Measurements from ENCODE around the gene ANKRD29.

ANKRD29 gene, protein sequence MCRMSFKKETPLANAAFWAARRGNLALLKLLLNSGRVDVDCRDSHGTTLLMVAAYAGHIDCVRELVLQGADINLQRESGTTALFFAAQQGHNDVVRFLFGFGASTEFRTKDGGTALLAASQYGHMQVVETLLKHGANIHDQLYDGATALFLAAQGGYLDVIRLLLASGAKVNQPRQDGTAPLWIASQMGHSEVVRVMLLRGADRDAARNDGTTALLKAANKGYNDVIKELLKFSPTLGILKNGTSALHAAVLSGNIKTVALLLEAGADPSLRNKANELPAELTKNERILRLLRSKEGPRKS

DNA sequence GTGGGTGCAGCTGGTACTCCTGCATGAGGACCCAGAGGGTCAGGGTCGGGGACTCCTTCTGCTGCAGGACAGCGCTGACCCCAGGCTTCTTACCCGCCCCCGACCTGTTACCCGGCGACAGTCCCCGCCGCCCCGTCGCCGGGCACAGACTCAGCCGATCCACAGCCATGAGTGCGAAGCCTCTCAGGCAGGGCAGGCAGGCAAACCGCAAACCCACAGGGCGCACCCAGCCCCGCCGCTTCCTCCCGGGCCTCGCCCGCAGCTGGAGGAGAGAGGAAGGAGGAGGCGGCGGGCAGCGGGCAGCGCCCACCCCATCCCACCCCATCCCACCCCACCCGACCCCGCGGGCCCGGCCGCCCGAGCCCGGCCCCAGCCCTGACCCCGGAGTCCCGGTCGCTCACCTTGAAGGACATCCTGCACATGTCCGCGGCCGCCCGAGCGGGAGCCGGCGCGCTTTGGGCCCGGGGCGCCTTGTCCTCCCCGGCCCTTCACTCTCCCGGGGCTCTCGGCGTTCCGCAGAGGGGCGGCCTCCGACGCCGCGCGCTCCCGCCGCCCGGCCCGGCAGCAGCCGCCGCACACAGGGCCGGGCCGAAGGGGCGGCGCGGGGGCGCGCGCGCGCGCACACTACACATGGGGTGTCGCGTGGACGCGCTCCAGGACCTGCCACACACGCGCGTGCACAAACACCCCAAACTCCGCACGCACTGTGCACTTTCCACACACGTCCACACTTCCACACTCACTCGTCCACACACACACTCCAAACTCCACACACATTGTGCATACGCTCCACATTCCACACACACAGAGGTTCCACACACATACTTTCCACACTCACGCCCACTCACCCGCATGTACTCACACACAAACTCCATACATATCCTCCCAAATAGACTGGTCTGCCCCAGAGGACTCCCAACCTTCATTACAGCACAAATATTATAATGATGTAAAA lies at the start of gene ANKRD29:
TSS of gene ANKRD29 (minus strand) at position 603 of the 955 bp plus-strand sequence. CDS start at position 422, 181 bp downstream.
- DNase-seq = peak; percentile 44

- no peak for DNase-seq
These were observed 49.7 kb upstream of the ANKRD29 start for GRCh38 chr18:23712445-23712844.

- no peak for DNase-seq
These were observed 48.7 kb upstream of the ANKRD29 start for GRCh38 chr18:23711426-23711825.

GRCh38 chr18:23710946-23711345 lies 48.2 kb upstream of the ANKRD29 start:
- DNase-seq = no peak

GRCh38 chr18:23710068-23710527 lies 47.4 kb upstream of the ANKRD29 start:
- DNase-seq = no peak

DNA sequence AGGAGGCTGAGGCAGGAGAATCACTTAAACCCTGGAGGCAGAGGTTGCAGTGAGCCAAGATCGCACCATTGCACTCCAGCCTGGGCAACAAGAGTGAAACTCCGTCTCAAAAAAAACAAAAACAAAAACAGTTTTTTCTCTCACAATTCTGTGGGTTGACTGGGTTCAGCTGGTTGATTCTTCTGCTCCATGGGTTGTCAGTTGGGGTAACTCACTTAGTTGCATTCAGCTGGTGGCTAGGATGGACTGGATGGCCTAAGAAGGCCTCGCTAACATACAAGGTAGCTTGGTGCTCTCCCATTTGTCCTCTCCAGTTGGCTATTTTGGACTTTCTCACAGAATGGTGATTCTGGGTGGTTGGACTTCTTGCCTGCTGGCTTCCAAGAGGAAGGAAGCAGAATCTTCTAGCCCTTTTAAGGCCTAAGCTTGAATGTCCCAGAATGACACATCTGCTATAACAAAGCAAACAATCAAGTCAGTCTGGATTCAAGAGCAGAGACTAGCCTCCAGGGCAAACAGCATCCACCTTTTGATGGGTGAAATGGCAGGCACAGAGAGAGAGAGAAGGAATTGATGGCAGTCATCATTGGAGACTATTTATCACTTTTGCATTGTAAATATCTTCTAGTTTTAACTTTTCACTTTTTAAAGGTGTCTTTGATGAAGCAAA lies 44.4 kb upstream of the ANKRD29 start:
- no peak for DNase-seq

- no peak for DNase-seq
These were observed 42.1 kb upstream of the ANKRD29 start for GRCh38 chr18:23704806-23705205.

GRCh38 chr18:23703987-23704384 lies 41.3 kb upstream of the ANKRD29 start:
- no peak for DNase-seq

DNA sequence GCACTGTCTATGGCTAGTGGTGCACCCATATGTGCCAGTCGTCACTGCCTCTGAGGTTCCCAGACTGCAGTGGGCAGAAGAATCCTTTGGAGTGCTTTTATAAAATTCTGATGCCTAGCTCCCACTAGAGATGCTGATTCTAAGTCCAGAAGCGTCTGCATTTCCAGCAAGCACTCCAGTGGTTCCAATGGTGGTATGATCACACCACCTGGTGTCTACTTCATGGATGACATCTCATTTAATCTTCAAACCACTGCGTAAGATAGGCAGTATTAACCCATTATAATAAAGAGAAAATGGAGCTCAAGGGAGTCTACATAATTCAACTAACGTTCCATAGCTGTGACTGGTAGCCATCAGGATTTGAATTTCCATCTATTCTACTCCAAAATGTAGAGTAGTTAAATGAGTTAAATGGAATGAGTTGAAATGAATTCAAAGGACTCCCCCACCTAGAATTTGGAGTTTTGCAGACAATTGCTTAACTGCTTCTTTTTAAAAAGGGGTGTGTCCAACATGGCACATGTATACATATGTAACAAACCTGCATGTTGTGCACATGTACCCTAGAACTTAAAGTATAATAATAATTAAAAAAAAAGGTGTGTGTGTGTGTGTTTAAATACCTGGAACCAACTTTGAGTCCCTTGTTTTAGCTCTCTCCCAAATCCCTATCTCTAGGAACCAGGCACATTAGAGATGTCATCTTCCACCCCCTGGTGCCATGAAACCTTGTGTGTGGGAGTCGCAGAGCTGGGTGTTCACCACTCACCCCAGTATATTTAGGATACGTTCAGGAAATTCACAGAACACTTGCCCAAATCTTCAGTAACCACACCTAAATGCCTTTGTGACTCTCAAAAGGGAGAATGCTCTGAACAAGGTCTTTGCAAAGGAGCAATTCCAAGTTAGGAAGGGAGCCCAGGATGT lies 40.6 kb upstream of the ANKRD29 start:
- no peak for DNase-seq

GRCh38 chr18:23702606-23703005 lies 39.9 kb upstream of the ANKRD29 start:
- no peak for DNase-seq

GRCh38 chr18:23701544-23702064 lies 38.9 kb upstream of the ANKRD29 start:
- no peak for DNase-seq

DNA sequence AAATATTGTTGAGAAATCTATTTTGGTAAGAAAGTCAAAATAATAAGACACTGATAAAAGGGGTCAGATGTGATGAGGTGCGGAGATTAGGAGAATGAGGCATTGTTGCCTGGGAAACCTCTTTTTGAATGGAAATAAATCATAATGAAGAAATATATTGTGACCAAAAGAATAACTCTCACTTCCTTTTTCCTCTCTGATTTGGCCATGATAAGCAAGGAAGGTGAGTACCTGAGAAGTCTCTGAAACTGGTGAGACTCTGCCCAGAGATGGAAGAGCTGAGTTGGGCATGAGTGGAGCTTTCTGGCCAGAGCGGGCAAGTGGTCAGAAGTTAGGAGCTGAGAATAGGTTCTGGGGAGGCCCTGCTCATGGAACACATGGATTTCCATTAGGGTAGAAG lies 38.3 kb upstream of the ANKRD29 start:
- no peak for DNase-seq

DNA sequence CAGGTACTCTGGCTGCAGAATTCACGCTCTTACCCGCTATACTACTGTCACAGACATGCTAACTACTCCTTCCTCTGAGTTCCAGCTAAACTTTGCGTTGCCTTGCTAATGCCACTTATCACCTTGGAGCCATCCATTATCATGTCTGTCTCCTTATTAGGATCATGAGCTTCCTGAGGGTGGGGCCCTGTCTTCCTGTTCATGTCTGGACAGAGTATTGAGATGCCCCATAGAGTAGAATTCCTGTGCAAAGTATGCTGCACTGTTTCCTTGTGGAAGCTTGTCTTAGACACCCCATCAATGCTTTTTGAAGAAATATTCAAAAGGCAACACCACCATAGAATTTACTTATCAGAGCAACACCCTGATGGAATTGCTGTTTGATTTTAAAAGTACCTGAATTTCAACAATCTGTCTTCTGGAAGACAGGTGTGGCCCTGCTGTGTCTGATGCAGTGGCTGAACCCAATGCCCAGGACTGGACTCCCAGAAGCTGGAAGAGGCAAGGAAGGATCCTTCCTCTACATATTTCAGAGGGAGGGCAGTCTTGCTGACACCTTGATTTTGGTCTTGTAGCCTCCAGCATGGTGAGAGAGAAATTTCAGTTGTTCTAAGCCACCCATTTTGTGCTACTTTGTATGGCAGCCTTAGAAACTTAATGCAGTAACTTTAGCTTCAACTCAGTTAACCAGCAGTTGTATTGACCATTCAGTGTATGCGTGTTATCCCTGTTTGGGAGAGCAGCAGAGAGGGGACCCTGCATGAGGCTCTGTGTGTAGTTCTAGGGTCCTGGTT lies 32.1 kb upstream of the ANKRD29 start:
- DNase-seq = no peak

- DNase-seq = no peak
These were observed 31.1 kb upstream of the ANKRD29 start for GRCh38 chr18:23693846-23694245.

GRCh38 chr18:23690505-23691068 lies 27.9 kb upstream of the ANKRD29 start:
- no peak for DNase-seq

- DNase-seq = peak; percentile 17
These were observed 27.1 kb upstream of the ANKRD29 start for GRCh38 chr18:23689616-23690504.

DNA sequence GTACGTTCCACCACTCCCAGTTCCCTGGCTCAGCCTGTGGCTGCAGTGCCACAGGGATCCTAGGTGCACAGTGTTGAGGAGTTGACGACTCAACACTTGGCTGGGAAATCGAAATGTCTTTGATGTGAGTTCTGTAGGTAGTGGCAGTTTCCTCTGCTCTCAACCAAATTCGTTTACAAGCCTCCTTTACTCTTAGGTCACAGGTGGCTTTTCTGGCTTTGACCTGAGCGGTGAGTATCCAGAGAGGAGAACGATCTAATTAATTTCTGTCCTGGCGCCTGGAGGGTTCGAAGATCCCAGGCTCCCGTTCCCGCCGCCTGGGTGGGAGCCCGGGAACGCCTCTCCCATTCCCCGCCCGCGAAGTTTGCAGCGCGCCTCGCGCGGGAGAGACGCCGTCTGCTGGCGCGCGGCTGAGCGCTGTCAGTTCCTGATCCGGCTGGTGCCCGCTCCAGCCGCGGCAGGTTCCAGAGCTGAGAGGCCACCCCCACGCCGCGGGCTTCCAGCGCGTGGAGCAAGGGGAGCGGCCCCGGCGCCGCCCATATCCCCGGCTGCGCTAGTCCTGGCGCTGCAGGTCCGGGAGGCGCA lies 26.4 kb upstream of the ANKRD29 start, which contains the start of gene LAMA3:
TSS of gene LAMA3 (plus strand) at position 423 of the 585 bp plus-strand sequence. CDS start 231 bp downstream, outside the sequence.
- DNase-seq = peak; percentile 21

GRCh38 chr18:23688528-23688927 lies 25.8 kb upstream of the ANKRD29 start:
- DNase-seq = no peak

All from activated CD8-positive, alpha-beta memory T cell treated with anti-CD3 and anti-CD28 coated beads, Interleukin-2, amount 50 U/mL, for 4 hours (primary cell).